ENCODE results near the gene TBC1D9B.

The TBC1D9B gene

DNA sequence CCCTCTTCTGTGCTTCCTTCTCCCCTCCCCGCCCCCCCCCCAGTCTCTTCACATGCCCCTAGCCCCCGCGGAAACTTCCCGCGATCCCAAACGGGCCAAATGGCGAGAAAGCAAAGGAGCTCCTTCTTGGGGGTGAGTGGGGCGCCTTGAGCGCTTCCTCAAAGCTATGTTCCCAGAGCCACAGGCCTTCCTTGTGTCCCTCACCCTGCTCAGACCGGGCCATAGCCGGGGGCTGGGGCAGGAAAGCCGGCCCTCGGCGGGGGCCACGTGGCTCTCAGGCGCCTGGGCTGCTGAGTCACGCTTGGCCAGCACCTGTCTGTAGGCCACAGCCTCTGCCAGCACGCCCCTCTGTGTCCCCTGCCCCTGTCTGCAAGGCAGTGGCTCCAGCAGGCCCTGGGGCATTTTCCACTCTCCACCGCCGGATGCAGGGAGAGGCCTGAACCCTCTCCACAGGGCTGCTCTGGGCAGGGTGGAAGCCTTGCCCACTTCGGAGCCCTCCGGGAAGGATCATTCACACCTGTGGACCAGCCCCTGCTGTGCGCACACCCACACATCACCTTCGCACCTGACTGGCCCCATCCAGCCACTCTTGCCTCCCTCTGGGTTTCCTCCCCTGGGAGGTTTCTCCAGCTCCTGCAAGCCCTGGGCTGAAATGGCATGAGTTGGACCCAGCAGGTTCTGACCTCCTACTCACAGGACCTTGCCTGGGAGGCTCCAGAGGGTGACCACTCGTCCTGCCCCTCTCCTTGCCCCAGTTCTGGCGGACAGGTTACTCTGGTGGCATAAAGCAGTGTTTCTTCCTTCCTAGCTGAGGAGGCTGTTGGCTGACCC, 88.2 kb downstream of the TBC1D9B start:
- DNase-seq, result peak; percentile 85

DNA sequence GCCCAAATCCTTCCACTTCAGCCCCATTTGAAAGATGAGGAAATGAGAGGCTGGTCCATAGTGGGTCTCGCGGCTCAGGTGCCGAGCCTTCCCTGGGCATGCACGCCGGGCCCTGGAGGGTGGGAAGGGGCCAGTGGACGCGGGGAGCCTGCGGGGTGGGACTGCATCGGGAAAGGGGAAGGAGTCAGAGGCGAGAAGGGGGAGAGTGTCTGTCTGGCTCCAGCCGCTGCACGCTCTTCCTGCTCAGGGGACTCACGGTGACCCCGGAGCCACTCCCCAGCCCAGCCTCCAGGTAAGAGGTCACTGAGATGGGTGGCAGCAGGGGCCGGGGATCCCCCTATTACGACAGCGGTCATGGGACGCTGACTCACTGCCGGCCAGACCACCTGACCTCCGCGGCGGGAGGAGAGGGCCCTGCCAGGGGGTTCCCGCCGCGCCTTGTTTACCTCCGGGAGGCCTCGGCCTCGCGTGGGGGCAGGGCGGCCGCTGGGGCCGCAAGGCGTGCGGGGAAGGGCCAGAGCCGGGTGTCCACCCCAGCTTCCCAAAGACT, 88.9 kb downstream of the TBC1D9B start:
- peak; percentile 96 for DNase-seq

DNA sequence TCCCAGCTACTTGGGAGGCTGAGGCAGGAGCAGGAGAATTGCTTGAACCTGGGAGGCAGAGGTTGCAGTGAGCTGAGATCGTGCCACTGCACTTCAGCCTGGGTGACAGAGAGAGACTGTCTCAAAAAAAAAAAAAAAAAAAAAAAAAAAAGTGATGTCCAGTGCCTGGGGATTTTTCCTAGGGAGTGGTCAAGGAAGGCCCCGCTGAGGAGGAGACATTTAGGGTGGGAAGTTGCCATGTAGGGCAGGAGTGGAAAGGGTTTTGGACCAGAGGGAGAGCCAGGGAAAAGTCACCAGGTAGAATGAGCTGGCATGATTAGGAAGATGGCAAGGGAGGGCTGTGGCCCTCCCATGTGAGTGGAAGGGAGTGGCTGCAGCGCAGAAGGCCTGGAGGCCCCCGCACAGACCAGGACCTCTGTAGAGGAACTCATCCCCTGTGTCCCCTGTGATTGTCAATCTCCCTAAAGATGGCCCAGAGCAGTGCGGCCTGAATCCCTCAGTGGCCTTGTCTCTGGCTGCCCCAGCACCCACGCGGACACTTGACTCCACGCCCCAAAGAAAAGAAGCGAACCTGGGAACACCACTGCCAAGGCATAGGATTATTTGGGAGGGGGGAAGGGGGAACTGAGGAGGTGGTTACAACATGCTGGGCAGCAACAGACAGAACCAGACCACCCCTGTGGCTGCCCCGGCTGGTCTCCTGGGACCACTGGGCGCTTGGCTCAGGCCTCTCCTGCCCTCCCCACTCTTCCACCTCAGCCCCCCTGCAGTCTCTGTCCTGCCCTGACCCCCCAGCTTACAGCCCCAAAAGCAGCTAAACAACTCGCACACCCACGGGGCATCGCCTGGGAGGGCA, 89.6 kb downstream of the TBC1D9B start:
- DNase-seq, result no peak

GRCh38 chr5:179817470-179817840, 90.2 kb downstream of the TBC1D9B start:
- no peak for DNase-seq

GRCh38 chr5:179816796-179817469, 90.8 kb downstream of the TBC1D9B start:
- no peak for DNase-seq

DNA sequence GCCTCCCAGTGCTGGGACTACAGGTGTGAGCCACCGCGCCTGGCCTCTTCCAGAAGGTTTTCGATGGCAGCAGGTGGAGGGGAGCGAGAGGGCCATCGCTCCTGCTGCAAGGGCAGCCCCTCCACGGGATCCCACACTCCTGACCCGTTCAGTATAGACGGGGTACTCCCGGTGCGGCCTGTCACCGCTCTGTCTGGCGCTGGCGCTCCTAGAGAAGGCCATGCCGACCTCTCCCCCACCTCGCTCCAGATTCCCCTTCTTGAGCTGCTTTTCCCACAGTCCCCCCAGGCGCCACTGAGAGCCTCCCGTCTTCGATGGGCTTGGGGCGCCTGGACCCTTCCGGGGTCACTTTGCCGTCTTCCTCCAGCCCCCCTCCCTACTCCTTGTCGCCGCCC, 91.3 kb downstream of the TBC1D9B start:
- no peak for DNase-seq

DNA sequence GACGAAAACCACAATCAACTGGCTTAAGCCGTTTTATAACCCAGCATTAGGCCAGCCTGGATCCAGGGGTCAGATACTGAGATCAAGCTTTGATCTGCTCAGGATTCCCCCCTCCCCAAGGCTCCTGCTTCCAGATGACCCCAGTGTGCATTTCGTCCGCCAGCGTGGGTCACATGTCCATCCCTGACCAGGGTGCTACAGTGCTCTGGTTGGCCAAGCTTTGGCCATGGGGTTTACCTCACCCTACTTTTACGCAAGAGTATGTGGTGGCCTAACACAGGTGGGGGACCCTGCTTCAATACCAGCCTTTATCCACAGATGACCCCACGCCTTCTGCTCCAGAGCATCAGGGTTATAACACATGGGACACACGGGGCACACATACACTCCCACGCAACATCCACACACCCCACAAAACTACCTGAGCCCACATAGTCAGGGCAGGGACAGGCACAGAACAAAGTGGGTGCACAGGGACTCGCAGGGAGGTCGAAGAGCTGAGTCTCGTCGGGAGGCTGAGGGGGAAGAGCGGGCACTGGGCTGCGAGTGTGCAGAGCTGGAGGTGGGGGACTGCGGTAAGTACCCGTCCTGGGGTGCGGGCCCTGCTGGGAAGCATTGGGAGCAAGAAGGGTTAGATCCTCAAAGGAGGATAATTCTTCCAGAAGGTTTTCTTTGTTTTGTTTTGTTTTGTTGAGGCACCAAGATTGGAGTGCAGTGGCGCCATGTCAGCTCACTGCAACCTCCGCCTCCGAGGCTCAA, 92.0 kb downstream of the TBC1D9B start:
- DNase-seq, result no peak

DNA sequence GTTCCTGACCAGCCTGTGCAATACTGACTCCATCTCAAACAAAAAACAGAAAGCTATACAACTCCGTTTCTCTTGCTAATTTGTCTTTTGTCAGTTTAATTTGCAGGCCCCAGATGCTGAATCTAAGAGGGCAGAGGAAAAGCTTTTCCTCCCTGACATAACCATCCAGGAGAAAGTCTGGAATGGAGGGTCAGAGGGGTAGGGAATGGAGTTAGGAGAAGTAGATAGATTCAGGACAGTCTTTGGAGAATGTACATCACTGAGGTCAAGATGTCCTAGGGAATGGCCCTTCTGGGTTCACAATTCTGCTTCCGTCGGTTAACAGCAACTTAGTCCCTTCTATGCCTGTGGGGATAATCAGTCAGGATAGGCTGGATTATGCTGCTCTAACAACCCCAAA, 93.6 kb downstream of the TBC1D9B start:
- DNase-seq, result no peak

DNA sequence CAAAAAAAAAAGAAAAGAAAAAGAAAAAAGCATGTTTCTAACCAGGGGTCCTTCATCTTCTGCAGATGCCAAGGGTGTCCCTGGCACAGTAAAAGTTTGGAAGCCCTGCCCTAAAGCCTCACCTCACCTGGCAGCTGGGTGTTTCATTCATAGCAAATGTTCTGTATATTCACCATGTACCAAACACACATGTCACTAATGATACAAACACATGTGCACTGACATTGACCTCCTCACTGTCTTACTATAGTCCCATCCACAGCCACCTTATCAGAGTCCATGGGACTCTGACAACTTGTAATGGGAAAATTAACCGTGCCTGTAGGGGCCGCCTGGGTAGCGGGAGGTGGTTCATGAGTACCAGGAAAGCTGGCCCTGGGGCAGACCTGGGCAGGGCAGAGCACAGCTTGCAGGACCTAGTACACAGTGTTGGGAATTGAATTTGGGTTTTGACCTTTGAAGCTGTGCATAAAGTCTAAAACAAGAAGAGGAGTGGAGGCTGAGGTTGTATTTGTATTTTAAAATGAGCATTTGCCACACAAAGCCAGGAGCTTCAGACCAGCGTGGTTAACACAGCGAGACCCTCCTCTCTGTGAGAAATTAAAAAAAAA, 94.6 kb downstream of the TBC1D9B start:
- DNase-seq, result no peak

- DNase-seq, result no peak
Observed at GRCh38 chr5:179812135-179812825, 95.4 kb downstream of the TBC1D9B start.

All from NCI-H226 (cell line).